HK-2 (cell line): ENCODE measurements around the gene TCHH.
A peak's percentile ranks its signal among the peaks of the same experiment; 100 is the strongest.
"Not testable (repeated sequence)": the region's sequence is repeated elsewhere in the genome, so short reads cannot be mapped to it uniquely, and the experiment has no call there.

Experiments used
- DNase-seq: peaks from one replicate; pipeline ENCODE4 v3.0.0-alpha.2; 2018; ENCODE audit not compliant: unreplicated experiment

The TCHH gene

GRCh38 chr1:152115344-152115743, at the start of gene TCHH:
Gene TCHH (minus strand): TSS chr1:152115444. CDS start chr1:152114080, 1,364 bp downstream.
- DNase-seq, result no peak

DNA sequence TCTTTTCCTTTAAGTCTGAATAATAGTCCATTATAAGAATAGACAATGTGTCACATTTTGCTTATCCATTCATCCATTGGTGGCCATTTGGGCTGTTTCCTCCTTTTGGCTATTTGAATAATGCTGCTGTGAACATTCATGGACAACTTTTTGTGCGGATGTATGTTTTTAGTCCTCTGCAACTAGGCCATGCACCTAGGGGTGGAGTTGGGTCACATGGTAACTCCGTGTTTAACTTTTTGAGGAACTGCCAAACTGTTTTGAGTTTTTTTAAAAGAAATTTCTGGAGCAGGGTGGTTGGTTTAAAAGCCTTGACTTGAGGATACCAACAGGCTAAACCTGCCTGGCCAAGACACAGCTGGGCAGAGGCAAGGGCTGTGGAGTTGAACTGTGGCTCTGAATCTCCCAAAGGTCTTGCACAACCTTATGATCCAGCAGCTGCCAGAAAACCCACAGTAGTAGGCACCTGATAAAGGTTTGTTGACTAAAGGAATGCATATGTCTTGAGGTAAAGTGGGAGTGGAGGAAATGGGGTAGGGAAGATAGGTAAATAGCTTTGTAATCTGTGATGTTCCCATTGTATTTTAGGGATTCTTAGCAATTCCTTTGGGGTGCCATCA, 49.4 kb upstream of the TCHH start:
- no peak for DNase-seq

GRCh38 chr1:152162792-152163463, 47.7 kb upstream of the TCHH start:
- no peak for DNase-seq

DNA sequence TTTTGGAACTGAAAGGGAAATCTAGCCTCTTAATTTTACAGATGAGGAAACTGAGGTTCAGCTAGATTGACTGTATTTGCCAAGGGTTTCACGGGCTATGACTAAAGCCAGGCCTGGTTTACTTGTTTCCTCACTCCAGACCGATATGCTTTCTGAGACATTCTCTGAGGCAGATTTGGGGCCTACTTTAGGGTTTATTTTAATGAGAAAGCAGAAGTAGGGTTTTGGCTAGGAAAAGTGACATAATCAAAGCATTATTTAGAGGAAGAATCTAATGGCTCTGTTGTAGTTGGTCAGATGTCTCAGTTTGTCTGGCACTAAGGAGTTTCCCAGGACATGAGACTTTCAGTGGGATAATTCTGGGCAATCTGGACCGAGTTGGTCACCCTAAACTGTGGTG, 45.3 kb upstream of the TCHH start:
- DNase-seq, result no peak

DNA sequence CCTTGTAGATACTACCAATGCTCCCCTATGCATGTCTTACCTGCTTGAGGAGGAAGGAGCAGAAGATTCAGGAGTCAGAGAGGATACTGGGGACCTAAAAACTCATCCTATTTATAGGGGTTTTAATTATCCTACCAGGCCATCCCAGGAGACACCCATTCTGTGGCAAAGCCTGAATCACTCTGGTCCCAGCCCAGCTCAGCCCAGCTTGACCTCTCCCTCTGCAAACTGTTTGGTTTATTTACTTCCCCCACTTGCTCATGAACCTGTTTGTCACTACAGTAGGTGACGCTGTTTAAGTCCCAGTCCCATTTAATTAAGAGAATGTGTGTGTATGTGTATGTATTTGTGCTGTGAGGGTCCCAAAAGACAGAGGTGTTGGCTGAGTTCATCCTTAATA, 43.9 kb upstream of the TCHH start, which contains the start of gene RPTN:
Gene RPTN (minus strand): TSS at position 85 of the 400 bp plus-strand sequence. CDS start 1,339 bp downstream, outside the sequence.
- DNase-seq, result no peak

- DNase-seq, result no peak
Observed at GRCh38 chr1:152153996-152154395, 38.8 kb upstream of the TCHH start.

- DNase-seq, result no peak
Observed at GRCh38 chr1:152151646-152152045, 36.4 kb upstream of the TCHH start.

- no peak for DNase-seq
Observed at GRCh38 chr1:152148981-152149380, 33.7 kb upstream of the TCHH start.

GRCh38 chr1:152148051-152148450, 32.8 kb upstream of the TCHH start:
- DNase-seq, result no peak

GRCh38 chr1:152145769-152146168, 30.5 kb upstream of the TCHH start:
- no peak for DNase-seq

DNA sequence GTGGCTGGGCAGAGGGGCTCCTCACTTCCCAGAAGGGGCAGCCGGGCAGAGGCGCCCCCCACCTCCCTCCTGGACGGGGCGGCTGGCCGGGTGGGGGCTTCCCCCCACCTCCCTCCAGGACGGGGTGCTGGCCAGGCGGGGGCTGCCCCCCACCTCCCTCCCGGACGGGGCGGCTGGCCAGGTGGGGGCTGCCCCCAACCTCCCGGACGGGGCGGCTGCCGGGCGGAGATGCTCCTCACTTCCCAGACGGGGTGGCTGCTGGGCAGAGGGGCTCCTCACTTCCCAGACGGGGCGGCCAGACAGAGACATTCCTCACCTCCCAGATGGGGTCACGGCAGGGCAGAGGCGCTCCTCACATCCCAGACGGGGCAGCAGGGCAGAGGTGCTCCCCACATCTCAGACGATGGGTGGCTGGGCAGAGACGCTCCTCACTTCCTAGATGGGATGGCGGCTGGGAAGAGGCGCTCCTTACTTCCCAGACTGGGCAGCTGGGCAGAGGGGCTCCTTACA, 29.5 kb upstream of the TCHH start:
- DNase-seq, result not testable (repeated sequence)

DNA sequence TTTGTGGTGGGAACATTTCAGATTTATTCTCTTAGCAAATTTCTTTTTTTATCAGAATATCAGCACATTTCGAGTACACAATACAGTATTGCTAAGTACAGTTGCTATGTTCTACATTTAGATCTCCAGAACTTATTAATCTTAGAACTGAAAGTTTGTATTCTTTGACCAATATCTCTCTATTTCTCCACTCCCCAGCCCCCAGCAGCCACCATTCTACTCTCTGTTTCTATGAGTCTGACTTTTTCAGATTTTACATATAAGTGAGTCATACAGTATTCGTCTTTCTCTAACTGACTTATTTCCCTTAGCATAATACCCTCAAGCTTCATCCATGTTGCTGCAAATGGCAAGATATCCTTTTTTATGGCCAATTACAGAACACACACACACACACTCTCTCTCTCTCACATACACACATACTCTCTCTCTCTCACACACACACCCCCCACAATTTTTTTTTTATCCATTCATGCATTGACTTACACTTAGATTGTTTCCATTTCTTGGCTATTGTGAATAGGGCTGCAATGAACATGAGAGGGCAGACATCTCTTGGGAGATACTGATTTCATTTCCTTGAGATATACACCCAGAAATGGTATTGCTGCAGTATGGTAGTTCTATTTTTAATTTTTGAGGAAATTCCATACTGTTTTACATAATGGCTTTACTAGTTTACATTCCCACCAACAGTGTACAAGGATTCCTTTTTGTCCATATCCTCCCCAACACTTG, 28.1 kb upstream of the TCHH start:
- no peak for DNase-seq

DNA sequence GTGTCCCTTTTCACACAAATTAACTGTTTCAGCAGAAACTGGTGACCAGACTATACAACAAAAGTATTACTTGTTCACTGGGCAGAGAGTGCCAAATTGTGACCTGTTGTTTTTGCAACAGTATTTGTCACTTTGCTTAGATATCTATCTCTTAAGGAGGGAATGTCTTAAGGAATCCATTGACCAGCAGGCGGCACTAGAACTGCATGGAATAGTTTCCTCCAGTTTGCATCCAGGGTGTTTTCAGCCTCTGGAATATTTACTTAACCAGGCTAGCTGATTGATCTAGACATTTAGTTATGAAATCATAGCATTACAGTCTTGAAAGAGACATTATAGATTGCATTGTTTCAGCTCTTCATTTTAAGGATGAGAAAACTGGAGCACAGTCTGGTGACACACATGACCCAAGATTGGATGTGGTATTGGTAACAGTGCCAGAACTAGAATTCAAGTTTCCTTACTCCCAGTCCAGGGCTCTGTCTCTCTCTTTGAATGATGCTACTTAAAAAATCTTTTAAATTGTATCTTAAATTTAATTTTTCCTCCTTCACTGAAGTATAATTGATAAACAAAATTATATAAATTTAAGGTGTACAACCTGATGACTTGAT, 26.8 kb upstream of the TCHH start:
- DNase-seq, result peak; percentile 45

DNA sequence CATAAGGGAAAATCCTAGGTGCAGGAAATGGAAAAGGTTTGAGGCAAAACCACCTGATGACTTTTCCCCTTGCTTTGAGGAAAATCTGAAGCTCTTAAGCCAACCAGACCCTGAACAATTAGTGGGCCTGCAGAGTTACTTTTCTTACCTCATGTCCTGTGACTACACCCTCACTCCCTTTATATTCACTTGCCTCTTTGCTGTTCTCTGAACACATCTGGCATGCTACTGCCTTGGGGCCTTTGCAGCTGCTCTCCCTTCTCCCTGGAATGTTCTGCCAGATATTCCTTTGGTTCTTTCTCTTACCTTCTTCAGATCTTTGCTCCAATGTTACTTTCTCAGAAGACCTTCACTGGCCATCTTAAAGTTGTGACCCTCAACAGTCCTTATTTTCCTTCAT, 22.0 kb upstream of the TCHH start:
- DNase-seq, result no peak

- DNase-seq, result no peak
Observed at GRCh38 chr1:152130186-152130585, 14.9 kb upstream of the TCHH start.

DNA sequence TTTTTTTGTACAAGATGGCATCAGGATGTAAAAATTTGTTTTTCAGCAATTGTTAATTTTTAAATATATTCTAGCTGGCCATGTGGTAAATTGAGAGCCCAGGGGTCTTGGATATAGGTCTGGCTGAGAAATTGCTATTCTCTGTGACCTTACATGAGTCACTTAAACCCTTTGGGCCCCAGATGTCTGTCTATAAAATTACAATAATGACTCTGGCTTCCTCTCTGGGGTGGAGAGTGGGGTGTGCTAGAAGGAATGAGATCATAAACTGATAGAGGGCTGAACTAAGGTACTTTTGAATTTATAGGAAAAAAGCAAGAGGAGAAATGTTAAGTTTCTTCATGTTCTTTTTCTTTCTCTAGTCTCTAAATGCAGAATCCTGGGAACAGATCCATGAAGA, 12.4 kb upstream of the TCHH start:
- no peak for DNase-seq

- DNase-seq, result no peak
Observed at GRCh38 chr1:152125834-152126443, 10.7 kb upstream of the TCHH start.

GRCh38 chr1:152118915-152119314, 3.7 kb upstream of the TCHH start:
- DNase-seq, result no peak

DNA sequence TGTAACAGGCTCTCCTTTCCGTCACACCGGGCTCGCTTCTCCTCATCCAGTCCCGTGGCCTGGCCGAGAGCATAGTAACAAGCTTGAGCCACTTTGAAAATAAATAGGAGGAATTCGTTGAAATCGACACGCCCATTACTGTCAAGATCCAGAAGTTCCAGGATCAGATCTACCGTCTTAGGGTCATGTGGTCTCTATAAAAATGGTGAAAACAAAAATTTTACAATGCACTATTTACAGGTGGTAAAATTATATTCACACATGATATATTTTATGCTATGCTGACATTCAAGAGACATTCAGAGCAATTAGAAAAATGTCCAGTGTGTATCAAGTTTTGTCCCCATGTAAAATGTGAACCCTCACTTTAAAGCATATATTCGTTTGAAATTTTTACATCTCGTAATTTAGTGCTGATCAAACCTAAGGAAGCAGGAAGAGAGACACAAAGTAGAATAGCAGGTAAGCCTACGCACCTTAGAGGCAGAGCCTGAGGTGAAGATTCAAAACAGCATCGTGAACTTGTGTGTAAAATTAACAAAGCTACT, 2.3 kb downstream of the TCHH start:
- no peak for DNase-seq

DNA sequence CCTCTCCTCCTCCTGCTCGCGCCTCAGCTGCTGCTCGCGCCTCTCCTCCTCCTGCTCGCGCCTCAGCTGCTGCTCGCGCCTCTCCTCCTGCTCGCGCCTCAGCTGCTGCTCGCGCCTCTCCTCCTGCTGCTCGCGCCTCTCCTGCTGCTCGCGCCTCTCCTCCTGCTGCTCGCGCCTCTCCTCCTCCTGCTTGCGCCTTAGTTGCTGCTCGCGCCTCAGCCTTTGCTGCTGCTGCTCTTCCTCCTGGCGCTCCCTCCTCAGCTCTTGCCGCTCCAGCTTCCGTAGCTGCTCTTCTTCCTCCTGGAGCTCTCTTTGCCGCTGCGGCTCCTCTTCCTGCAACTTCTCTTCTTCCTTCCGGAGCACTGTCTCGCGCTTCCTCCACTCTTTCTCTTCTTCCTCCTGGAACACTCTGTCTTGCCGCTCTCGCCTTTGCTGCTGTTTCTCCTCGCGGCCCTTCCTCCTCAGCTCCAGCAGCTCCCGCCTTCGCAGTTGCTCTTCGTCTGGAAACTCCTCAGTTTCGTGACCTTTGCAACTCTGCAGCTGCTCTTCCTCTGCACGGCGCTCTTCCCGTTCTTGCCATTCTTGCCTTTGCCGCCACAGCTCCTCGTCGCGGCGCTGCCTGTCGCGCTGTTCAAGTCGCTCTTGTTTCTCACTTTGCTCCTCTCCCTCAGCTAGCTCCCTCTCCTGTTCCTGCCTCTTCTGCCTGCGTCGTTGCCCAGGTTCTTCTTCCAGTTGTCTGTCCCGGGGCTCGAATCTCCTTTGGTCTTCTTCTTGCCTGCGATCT, 3.0 kb downstream of the TCHH start:
- DNase-seq, result peak; percentile 9

GRCh38 chr1:152111515-152111968, 3.7 kb downstream of the TCHH start:
- peak; percentile 50 for DNase-seq
